HepG2 (cell line): ENCODE results near the gene ABCC8. TPM values are rescaled to one million over a fixed set of nuclear protein-coding genes. Genes with fewer than 3 reads are reported as not detected.

ENCODE experiments used
- ATAC-seq: fragments of 200-7000 bp; cut with Tn5 transposase; 3 replicates; pipeline ENCODE4 v1.9.1; 2020; ENCODE audit warnings: mild to moderate bottlenecking, moderate library complexity
- BruUV-seq: library from RNA; stranded (reverse); fragments of 400-500 nt; replicated peaks from 2 replicates; lab custom pipeline; 2021; lab: Mats Ljungman, UMichigan
- CTCF ChIA-PET: fragments of 300-600 bp; formaldehyde crosslinking; extraction: SDS; loops from one replicate; lab custom pipeline; 2021; ENCODE audit warnings: low total read pairs, inconsistent platforms, low intra/inter-chr PET ratio; lab: Yijun Ruan, JAX
- POLR2A ChIA-PET: fragments of 350-600 bp; sonication (Branson Sonifier 250); formaldehyde crosslinking; loops from one replicate; lab custom pipeline; 2020; ENCODE audit warnings: antibody characterized with exemption, inconsistent platforms; lab: Yijun Ruan, JAX
- DNase-seq: peaks from one replicate; pipeline ENCODE4 v3.0.0-alpha.2; 2015; ENCODE audit warnings: low spot score
- FAIRE-seq: peaks from 3 replicates; lab custom pipeline; 2011; peaks lifted over from hg19 to GRCh38; lab: Jason Lieb, UNC
- H2AFZ ChIP-seq: one replicate; pipeline ENCODE4 v1.6.1; 2011; ENCODE audit warnings: low read length, inconsistent platforms
- H3K27ac ChIP-seq: fragments of 300-600 bp; 3 replicates; pipeline ENCODE4 v1.8.0; 2011; ENCODE audit warnings: mixed run types, mild to moderate bottlenecking, mixed read lengths, low read length, inconsistent platforms; ENCODE audit not compliant: insufficient read depth; ENCODE audit errors: extremely low read length
- H3K27me3 ChIP-seq, 2 experiments: fragments of 200-600 bp in 1 of 2; 2 replicates in 1 of 2; 3 replicates in 1 of 2; pipeline versions ENCODE4 v1.6.0 to v1.8.0; 2011; ENCODE audit warnings: low read length in 2 of 2, mild to moderate bottlenecking in 2 of 2, moderate library complexity in 2 of 2, inconsistent platforms in 1 of 2; ENCODE audit not compliant: insufficient read depth in 2 of 2, control insufficient read depth in 1 of 2
- H3K36me3 ChIP-seq, 2 experiments: fragments of 200-600 bp in 1 of 2; replicated peaks in 1 of 2; 2 replicates in 1 of 2; 3 replicates in 1 of 2; pipeline versions ENCODE4 v1.5.1 to v1.8.0; 2011; ENCODE audit warnings: low read length in 2 of 2, inconsistent platforms in 1 of 2; ENCODE audit not compliant: insufficient read depth in 2 of 2, control insufficient read depth in 1 of 2
- H3K4me1 ChIP-seq: 2 replicates; pipeline ENCODE4 v1.5.1; 2012; ENCODE audit warnings: low read length, inconsistent platforms; ENCODE audit not compliant: insufficient read depth
- H3K4me2 ChIP-seq: 2 replicates; pipeline ENCODE4 v1.6.0; 2011; ENCODE audit warnings: low read depth, low read length, inconsistent platforms
- H3K4me3 ChIP-seq, 3 experiments: fragments of 200-600 bp in 1 of 3; sonication (generic), shearing (Covaris generic) in 1 of 3; replicated peaks in 1 of 3; 2 replicates each; pipeline ENCODE4 v1.5.1; 2011 to 2016; ENCODE audit warnings: low read length in 3 of 3, inconsistent platforms in 2 of 3, low read depth in 2 of 3, mild to moderate bottlenecking in 2 of 3, control low read depth in 1 of 3, mixed read lengths in 1 of 3; ENCODE audit not compliant: insufficient read depth in 1 of 3
- H3K79me2 ChIP-seq: one replicate; pipeline ENCODE4 v1.6.1; 2011; ENCODE audit warnings: low read length, inconsistent platforms; ENCODE audit not compliant: insufficient read depth
- H3K9ac ChIP-seq: 2 replicates; pipeline ENCODE4 v1.6.0; 2011; ENCODE audit warnings: mild to moderate bottlenecking, low read depth, low read length, inconsistent platforms; ENCODE audit not compliant: insufficient read depth
- H3K9me3 ChIP-seq: 2 replicates; pipeline ENCODE4 v1.5.1; 2012; ENCODE audit warnings: mild to moderate bottlenecking, low read length
- H4K20me1 ChIP-seq: 2 replicates; pipeline ENCODE4 v1.6.0; 2011; ENCODE audit warnings: inconsistent platforms, mild to moderate bottlenecking, low read length, moderate library complexity; ENCODE audit not compliant: insufficient read depth
- CBFB ChIP-seq: sonication (generic); formaldehyde crosslinking; IDR thresholded peaks from 2 replicates; pipeline ENCODE4 v1.4.0; 2020; ENCODE audit warnings: missing genetic modification reagents
- CEBPB ChIP-seq: IDR thresholded peaks from 2 replicates; pipeline ENCODE4 v1.6.1; 2011; ENCODE audit warnings: low read depth, low read length, improper control_type of control experiment, borderline replicate concordance
- CREB1 ChIP-seq, 2 experiments: fragments of 450-650 bp in 1 of 2; IDR thresholded peaks; 2 replicates each; pipeline ENCODE4 v1.6.1; 2016 to 2017; ENCODE audit warnings: control low read depth in 1 of 2, mild to moderate bottlenecking in 1 of 2, missing compliant biosample characterization in 1 of 2, missing genetic modification characterization in 1 of 2
- ESRRA ChIP-seq: sonication (generic); formaldehyde crosslinking; IDR thresholded peaks from 2 replicates; pipeline ENCODE4 v1.5.1; 2020; ENCODE audit warnings: mild to moderate bottlenecking, low read depth, missing genetic modification reagents
- FOXC1 ChIP-seq: sonication (generic); formaldehyde crosslinking; IDR thresholded peaks from 2 replicates; pipeline ENCODE4 v1.8.0; 2022; ENCODE audit warnings: mild to moderate bottlenecking, missing genetic modification reagents, borderline replicate concordance
- NFE2L1 ChIP-seq: sonication (generic); formaldehyde crosslinking; IDR thresholded peaks from 2 replicates; pipeline ENCODE4 v1.4.0; 2020; ENCODE audit warnings: missing genetic modification reagents, mild to moderate bottlenecking, borderline replicate concordance
- NR2F1 ChIP-seq, 2 experiments: fragments of 450-650 bp in 1 of 2; formaldehyde crosslinking in 1 of 2; IDR thresholded peaks; 2 replicates each; pipeline versions ENCODE4 v1.5.0 to v1.6.1; 2016 to 2020; ENCODE audit warnings: mild to moderate bottlenecking in 1 of 2, missing compliant biosample characterization in 1 of 2, missing genetic modification reagents in 1 of 2, moderate library complexity in 1 of 2
- SALL2 ChIP-seq: sonication (generic); formaldehyde crosslinking; IDR thresholded peaks from 2 replicates; pipeline ENCODE4 v1.8.1; 2023; ENCODE audit warnings: mild to moderate bottlenecking, missing genetic modification reagents, inconsistent platforms
- SP4 ChIP-seq: sonication (generic); formaldehyde crosslinking; IDR thresholded peaks from 2 replicates; pipeline ENCODE4 v1.8.1; 2023; ENCODE audit warnings: mild to moderate bottlenecking, missing genetic modification reagents
- TMF1 ChIP-seq: sonication (generic); formaldehyde crosslinking; IDR thresholded peaks from 2 replicates; pipeline ENCODE4 v1.8.1; 2022; ENCODE audit warnings: low read depth, missing genetic modification reagents
- ZHX1 ChIP-seq: sonication (generic); formaldehyde crosslinking; IDR thresholded peaks from 2 replicates; pipeline ENCODE4 v1.8.1; 2022; ENCODE audit warnings: low read depth, mild to moderate bottlenecking, missing genetic modification reagents
- ZNF276 ChIP-seq: sonication (generic); formaldehyde crosslinking; IDR thresholded peaks from 2 replicates; pipeline ENCODE4 v1.4.0; 2020; ENCODE audit warnings: mild to moderate bottlenecking, low read depth, missing genetic modification reagents
- WGBS: methylation state at CpG from one replicate; pipeline ENCODE4 v1.1.6; 2017; ENCODE audit warnings: low lambda C conversion rate; 5-methylcytosine and 5-hydroxymethylcytosine counted together
- in situ Hi-C: cut with HindIII; loops from 2 replicates; pipeline ENCODE4 v1.10.0; 2017; ENCODE audit warnings: low pct_unique_long_range_greater_than_20kb; ENCODE audit not compliant: extremely low pct_ligation_motif_present
- intact Hi-C: fragments of 100-400 bp; cut with micrococcal nuclease; formaldehyde crosslinking; loops from one replicate; pipeline ENCODE4 v1.10.0; 2022; ENCODE audit not compliant: unreplicated experiment
- polyA plus RNA-seq, 8 experiments: library from polyadenylated mRNA; depleted of rRNA in 3 of 8; stranded (reverse) in 7 of 8; unstranded in 1 of 8; fragments of >200 nt; fragmentation: Illumina TruSeq in 4 of 8; extraction: Trizol in 4 of 8; gene quantifications; 2 replicates each; pipeline versions ENCODE4 v1.2.1 to v1.2.3, GENCODE V29; 2011 to 2016; ENCODE audit warnings: low read depth in 4 of 8, missing spikeins in 1 of 8, mixed read lengths in 1 of 8; ENCODE audit not compliant: insufficient read depth in 1 of 8
- total RNA-seq, 5 experiments: library from RNA; depleted of rRNA; stranded (reverse); fragments of >200 nt; fragmentation: Illumina TruSeq; extraction: Trizol; gene quantifications; 2 replicates each; pipeline ENCODE4 v1.2.3, GENCODE V29; 2016; ENCODE audit warnings: low read depth in 1 of 5

The ABCC8 gene
- total and polyA plus RNA-seq, 2 of the 13 experiments (the other 11 are each of a cell fraction or from before 2014, with no cell fraction given), result not detected

DNA sequence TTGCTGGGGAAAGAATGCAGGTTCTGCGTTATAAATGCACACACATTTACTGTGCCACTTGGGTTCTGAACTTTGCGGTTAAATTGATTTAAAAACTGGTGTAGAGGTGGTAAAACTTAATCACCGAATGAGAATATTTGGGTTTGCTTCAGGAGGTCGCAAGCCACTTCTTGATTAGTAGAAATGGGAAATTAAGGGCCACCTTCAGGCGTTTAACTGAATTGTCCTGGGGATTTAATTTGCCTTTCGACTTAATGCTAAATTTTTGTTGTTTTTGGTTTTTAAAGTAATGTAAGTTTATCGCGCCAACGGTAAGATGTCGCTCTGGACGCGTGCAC lies 125.5 kb downstream of the ABCC8 start:
- H3K36me3 ChIP-seq, result no peaks in the 10 kb centered on the region
- DNase-seq (no peak), FAIRE-seq (no peak), ATAC-seq (no peak)
- H2AFZ ChIP-seq, result no peak overlapping the region
- peaks cover 0 to 4% of the 10 kb centered on the region in 2 experiments; a peak in 2 of 5 replicates for H3K27me3 ChIP-seq
- TF ChIP-seq TMF1 (CRISPR knock-in tag) (no peak), SP4 (CRISPR knock-in tag) (0 out of 2 replicates have a peak, but pooled peaks have one; percentile 2)
- peaks cover 20% of the 10 kb centered on the region for H3K4me1 ChIP-seq
- H3K4me2 ChIP-seq, result peak overlapping the region; percentile 99
- peaks cover 29% of the 10 kb centered on the region for H3K79me2 ChIP-seq
- H3K9ac ChIP-seq, result peak overlapping the region; percentile 11; the same call in 1 of the 2 replicates
- WGBS, result 8% methylated on average over 12 of the region's 12 CpGs
- H4K20me1 ChIP-seq, result no peaks in the 10 kb centered on the region; the same call in 1 of the 2 replicates
- H3K4me3 ChIP-seq, result peak overlapping the region; percentile 73 to 84 (median 76)
- TSS peak; percentile 34 for BruUV-seq
- in situ Hi-C loops, result loop anchor here (10.0 kb wide), 1 partner anchor 146 kb away; the partner anchor contains the start of gene PIK3C2A
- intact Hi-C loops, result no loop called here
- peak overlapping the region; percentile 96 for H3K27ac ChIP-seq
- POLR2A ChIA-PET, result no interaction called here
- no peaks in the 10 kb centered on the region for H3K9me3 ChIP-seq
- CTCF ChIA-PET, result no interaction called here

GRCh38 chr11:17350455-17351171 lies 126.0 kb downstream of the ABCC8 start:
- no TSS peak for BruUV-seq
- Histone ChIP-seq H4K20me1 (no peaks in the 10 kb centered on the region; the same call in 1 of the 2 replicates), H3K9ac (peak overlapping the region; percentile 11; the same call in 1 of the 2 replicates), H3K79me2 (peaks cover 26% of the 10 kb centered on the region), H3K4me3 (peak overlapping the region in 1 of 3 experiments; percentile 76; a peak in 1 of 6 replicates), H3K4me1 (peaks cover 20% of the 10 kb centered on the region), H3K9me3 (no peaks in the 10 kb centered on the region), H3K27ac (no peak overlapping the region), H3K27me3 (peaks cover 0 to 4% of the 10 kb centered on the region in 2 experiments; a peak in 3 of 5 replicates), H2AFZ (no peak overlapping the region), H3K36me3 (no peaks in the 10 kb centered on the region), H3K4me2 (peak overlapping the region; percentile 99)
- 90% methylated on average over 7 of the region's 7 CpGs for WGBS
- FAIRE-seq (no peak), ATAC-seq (no peak), DNase-seq (no peak)
- in situ Hi-C loops (loop anchor here (10.0 kb wide), 1 partner anchor 146 kb away; the partner anchor contains the start of gene PIK3C2A), intact Hi-C loops (no loop called here)
- POLR2A ChIA-PET, result no interaction called here
- CTCF ChIA-PET, result no interaction called here
- no peak for TF ChIP-seq CEBPB
- no peak for TF ChIP-seq SALL2 (CRISPR knock-in tag)
- TF ChIP-seq ZHX1 (CRISPR knock-in tag), result no peak
- TF ChIP-seq ESRRA (CRISPR knock-in tag), result no peak
- TF ChIP-seq NR2F1 (CRISPR knock-in tag; IDR thresholded peaks at IDR 0.05), result no peak
- 0 out of 2 replicates have a peak, but pooled peaks have one; percentile 3 for TF ChIP-seq CREB1 (IDR thresholded peaks at IDR 0.05)
- TF ChIP-seq CREB1 (CRISPR knock-in tag; IDR thresholded peaks at IDR 0.05), result no peak
- no peak for TF ChIP-seq ZNF276 (CRISPR knock-in tag)
- TF ChIP-seq CBFB (CRISPR knock-in tag), result no peak
- TF ChIP-seq FOXC1 (CRISPR knock-in tag), result no peak
- TF ChIP-seq NFE2L1 (CRISPR knock-in tag), result no peak
